Fibroblast of upper back skin (primary cell): ENCODE measurements around the gene PCCA.
A peak's percentile ranks its signal among the peaks of the same experiment; 100 is the strongest.

Experiments used
- DNase-seq: peaks from one replicate; pipeline ENCODE4 v3.0.0-alpha.2; 2013

Gene PCCA

DNA sequence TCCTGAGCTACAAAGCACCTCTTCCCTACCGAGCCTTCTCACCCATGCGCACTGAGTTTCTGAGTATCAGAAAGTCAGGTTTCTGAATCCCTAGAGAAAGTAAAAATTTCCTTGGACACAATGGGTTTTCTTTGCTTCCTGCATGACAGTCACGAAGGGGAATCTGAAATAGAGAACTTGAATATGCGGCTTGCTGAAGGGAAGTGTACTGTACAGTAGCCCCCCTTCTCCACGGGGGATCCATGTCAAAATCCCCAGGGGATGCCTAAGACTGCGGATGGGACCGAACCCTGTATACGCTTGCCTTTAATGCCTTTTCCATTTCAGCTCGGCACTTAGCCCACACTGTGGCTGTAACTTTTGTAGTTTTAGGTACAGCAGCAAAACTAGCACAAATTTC, 391.8 kb downstream of the PCCA start:
- no peak for DNase-seq

DNA sequence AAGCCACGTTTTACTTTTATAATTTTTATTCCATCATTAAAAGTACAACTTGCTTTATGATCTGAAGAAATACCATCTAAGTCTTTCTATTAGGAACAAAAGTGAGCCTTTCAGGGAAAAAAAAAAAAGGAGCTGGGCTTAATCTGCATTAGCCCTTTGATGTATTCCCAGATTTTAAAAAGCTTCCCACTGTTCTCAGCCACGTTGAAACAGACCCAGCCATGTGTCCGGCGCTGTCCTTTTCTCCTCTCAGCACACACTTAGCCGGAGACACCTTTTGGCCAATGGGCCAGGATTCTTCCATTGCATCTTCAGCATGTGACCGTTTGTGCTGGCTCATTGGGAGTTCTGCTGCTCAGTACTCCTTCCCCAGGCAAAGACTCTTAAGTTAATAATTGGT, 394.2 kb downstream of the PCCA start:
- no peak for DNase-seq

DNA sequence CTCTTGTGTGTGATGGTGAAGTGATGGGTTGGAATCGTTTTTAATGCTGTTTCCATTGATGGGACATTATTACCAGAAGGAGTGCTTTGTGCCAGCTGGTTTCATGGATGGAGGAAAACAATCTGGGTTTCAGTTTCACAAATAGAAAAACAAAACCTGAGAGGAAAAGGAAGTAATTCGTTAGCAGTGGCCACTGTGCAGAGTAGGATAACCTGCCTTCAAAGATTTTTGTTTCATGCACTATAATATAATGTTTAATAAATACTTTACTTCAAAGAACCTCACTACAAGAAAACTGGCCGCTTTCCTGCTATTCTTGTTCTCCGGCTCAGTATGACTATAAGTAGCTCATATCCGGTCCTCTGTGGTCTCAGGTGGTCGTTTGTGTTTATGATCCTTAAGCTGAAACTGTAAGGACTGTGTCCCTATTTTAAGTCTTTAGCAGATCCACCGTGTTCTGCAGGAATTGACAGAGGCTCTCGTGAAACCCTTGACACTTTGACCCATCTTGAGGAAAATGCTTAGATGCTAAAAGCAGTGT, 395.0 kb downstream of the PCCA start:
- no peak for DNase-seq

DNA sequence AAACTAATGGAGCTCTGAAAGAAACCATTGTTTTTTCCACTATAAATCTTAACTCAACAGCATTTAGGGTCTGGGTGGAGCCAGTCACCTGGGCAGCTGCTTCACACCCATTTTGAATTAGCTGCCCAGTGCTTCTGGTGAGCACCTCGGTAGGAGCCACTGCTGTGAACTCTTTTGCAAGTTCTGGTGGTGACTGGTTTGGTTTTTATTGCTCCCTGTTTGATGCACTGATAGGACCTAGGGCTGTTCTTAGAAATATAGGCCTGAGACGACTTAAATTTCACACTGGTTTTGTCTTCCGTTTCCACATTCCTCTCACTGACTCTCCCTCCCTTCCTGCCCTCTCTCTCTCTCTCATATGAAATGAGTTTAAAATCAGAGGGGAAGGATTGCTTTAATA, 395.8 kb downstream of the PCCA start:
- no peak for DNase-seq

DNA sequence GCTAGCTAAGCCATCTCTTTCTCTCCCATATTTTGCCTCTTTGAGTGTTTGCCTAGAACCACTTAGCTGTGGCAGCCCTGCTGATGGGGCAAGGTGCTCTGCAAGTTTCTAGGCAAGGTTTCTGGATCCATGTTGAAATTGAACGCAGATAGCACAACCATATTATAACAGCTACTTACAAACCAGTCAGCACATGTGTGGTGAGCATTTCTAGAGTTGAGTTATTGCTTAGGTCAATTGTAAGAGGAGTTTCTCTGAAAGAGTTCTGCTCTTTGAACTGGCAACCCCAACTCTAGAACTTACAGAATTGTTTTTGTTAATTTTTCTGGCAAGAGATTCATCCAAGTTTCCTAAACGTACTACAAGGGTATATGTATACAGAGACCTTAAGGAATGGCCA, 396.4 kb downstream of the PCCA start:
- DNase-seq: no peak

DNA sequence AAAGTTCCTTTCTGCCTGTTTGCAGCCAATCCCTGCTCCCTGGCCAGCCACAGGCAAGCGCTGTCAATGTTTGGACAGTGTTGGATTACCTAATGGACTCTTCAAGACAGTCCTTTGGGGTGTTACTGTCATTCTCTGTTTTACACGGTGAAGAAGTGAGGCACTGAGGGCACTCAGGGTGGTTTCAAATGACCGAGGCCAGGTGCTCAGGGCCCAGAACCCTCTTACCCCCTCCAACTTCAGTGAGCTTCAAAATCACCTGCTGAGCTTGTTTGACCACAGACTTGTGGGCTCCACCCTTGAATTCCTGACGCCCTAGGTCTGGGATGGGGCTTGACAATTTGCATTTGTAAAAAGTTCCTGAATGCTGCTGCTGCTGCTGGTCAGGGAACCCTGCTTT, 401.8 kb downstream of the PCCA start:
- DNase-seq: no peak

DNA sequence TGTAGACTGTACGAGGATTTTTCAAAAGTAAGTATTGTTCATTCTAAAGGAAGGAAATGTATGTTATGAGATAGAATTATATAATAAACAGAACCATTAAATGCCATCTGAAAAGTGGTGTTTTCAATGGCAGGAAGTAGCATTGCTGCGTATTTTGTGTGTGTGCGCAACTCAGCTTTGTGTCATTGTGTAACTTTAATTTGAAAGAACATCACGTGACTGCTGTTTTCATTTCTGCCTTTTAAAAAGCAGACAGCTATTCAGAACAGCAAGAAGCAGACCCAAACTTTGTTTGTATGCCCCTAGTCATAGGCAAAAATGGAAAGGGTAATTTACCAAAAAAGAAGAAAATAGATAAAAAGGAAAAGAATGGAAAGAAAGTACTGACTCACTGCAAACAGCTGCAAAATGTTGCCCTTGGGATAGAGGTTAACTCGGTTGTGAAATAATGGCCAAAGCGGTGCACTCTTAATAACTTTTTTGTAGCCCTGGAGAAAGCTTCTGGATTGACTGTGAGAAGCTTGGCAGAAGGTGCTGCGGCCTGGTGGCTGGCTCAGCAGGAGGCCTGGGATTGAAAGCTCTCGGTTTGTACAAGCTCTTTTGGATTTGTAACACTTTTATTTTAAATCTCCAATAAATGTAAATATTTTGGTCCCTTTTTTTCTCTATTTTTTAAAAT, 402.4 kb downstream of the PCCA start:
- DNase-seq: peak; percentile 74

DNA sequence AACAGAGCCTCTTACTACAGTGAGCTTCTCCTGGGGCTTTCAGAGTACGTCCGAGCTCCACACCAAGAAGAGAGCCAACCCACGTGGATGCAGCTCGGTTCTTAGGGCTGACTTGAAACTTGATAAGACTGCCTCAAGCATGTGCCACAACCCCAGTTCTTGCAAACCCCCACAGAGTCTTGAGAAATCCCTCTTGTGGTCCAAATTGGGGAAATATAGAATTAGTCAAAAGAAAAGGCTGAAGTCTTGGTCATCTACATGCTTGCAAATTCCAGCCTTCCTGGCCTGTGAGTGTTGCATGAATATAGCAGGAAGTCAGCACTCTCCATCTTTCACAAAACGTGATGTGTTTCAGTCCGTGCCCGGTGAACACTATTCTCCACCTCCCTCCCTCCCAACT, 404.5 kb downstream of the PCCA start:
- peak; percentile 19 for DNase-seq

DNA sequence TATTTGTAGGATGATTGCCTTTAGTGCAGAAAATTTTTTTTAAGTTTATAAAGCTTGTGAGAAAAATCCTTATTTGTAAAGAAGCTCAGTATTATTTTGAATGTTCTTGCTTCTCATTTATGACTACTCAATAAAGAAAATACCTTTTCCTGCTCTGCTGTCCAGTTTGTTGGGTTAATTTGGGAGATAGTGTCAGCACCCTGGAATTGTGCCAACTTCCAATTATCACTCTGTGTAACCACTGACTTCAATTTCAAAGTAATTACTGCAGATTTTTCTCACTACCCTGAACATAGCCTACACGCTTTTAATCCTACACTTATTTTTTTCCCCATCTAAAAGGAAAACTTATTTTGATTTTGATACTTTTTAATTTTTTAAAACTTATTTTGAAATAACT, 406.6 kb downstream of the PCCA start:
- no peak for DNase-seq

DNA sequence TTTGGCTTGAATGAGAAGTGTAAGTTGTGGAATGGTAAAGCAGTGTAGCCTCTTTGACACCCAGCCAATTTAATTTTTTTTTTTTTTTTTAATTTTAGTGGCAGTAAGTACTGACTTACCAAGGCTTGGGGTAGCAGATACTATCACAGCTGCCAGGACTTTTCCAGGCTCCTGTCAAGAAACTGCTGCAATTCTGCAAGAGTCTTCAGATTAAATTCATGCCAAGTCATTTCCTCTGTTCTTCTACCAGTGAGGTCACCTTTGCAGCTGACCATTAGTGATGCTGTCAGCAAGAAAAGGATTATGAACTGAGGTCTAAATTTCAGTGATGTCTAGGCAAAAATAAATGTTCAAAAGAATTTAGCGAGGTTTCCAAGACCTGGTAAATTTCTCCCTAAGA, 408.5 kb downstream of the PCCA start:
- DNase-seq: peak; percentile 63

DNA sequence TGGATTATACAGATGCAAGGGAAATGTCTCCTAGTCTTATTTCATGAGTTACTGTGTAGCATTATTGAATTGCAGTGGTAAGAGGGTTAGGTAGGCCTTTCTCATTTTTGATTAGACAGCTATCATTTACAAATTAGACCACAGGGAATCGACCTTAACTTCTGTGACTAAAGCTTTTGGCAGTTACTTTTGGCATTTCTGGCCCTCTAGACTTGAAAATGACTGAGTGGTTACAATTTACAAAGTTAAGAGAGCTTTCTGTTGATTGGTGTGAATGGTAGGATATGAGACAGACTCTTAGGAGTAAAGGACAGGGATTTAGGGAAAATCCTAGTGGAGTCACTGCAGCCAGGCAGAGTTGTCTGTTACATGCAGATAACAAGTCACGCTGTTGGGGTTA, 413.6 kb downstream of the PCCA start:
- DNase-seq: peak; percentile 54

DNA sequence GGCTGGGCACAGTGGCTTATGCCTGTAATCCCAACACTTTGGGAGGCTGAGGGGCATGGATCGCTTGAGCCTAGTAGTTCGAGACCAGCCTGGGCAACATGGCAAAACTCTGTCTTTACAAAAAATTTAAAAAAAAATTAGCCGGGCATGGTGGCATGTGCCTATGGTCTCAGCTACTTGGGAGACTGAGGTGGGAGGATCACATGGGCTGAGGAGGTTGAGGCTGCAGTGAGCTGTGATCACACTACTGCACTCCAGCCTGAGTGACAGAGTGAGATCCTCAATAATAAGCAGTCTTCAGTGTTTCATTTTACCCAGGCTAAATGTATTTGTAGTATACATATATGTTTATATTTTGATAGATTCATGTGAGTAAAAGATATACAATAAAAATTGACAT, 414.7 kb downstream of the PCCA start:
- no peak for DNase-seq

DNA sequence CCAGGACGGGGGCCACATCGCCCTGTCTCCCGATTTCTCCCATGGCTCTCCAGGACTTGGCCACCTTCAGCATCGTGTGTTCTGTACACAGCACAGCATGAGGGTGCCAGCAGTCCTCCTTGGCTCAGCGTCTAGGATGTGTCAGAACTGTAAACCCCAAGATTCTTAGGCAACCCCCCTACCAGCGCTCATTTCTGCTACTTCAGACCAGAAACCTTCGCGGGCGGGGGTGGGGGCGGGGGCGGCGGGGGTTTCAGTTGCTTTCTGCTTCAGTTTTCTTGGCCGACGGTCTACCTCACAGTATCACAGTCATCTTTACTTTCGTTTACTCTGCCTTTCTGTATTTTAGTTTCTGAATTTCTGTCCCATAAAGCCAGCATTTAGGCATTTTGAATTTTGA, 417.3 kb downstream of the PCCA start:
- no peak for DNase-seq

DNA sequence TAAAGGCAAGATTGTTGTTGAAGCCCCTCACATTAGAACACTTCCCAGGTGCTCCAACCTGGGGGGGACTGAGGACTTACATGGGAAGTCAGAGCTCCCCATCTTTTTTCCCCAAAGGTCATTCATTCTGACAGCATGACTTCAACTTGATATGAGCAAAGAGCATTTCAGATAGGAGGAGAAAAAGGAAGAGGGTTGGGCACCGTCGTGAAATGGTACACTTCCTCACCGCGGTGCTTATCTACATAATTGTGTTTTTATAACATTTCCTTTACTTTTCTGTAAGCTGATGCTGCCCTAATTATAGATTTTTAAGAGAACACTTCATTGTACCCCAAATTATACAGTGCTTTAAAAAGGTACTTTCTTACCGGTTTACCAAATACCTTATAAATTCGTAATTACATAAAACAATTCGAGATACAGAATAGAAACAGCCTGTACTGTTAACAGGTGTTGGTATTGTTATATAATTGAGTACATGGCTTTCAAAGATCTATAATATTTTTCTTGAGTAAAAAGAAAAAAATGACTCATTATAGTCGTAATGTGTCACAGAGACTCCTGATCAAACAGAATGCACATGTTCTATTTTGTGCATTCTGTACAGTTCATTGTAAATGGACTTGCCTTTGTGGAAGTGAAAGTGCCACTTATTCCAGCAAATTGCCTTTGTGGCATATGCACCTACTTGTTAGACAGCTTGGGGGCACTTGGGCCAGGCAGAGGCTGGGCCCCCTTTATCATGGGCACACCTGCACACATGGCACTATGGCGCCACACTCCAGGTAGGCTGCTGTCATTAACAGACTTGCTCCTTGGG, 417.9 kb downstream of the PCCA start:
- no peak for DNase-seq

DNA sequence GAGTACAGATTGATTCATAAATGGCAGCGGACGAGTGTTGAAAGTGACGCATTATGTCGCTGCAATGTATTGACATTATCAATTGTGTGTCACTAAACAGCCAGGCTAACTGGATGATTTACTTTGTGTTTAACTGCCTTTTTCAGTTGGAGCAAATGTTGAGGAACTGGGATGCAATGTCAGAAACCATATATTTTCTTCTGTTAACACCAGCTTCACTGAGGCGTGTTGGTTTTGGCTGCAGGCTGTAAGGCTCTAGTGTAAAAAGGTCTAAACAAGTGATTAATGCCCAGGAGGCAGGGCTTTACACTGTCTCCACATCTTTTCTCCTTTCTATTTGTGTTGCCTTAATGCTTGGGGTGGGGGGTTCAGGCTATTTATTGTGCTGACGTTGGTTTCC, 419.6 kb downstream of the PCCA start:
- DNase-seq: no peak

DNA sequence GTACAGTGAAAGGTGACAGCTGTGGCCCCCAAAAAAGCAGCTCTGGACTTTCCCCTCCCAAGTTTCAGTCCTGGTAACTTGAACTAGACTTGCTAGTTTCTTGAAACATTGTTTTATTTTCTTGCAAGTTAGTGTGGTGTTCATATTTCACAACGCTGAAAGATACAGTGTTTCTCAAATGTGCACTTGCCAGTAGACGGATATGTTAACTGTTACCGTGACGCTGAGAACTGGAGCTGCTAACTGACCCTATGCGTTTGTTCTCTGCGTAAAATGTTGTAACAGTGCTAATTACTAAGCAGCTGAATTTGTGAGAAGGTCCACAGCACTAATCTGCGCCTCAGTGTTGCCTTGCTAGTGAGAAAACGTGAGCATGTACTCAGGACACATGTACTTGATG, 420.1 kb downstream of the PCCA start:
- DNase-seq: no peak

DNA sequence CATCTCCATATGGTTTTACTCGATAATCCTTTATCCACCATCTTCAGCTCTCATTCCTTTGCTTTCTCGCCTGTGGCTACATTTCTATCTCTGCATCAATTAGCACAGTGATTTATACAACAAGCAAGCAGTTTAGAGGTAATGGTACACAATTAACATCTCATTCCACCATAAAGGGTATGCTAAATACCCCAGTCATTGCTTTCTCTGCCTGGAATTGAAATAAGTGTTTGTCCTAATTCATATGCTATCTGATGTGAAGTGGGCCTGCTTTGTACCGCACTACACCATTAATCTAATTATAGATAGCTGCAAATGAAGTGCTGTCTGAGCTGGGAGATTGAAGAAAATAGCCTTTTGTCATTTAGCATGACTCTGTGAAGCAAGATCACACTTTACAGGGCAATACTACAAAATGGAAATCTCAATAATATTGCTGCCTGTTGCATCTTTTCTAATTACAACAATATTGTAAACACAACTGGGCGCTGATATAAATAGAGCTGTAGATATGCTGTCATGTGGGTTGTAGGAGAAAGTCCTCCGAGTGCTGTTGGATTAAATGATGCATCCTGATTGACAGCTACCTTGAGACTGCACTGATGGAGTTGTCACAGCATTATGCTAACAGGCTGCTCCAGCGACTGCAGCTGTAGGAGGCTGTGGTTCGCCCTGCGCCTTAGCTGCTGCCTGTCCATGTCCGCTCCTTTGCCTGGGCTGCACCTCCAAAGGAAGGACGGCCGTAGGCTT, 421.5 kb downstream of the PCCA start:
- no peak for DNase-seq

DNA sequence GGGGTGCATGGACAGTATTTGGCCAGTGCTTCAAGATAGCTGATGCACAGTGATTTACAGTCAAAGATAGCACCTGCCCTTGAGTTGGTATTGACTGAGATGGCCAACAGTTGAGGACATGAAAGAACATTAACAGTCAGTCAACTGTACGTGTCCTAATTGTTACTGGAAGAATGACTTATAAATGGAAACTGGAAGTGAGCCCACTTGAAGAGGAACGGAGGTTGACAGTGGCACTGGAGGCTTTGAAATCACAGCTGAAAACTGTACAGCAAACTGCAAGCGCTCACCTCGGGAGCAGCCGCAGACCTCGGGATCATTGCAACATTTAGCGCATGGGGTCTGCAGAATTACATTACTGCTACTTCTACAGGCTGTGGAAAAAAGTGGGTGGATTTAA, 422.6 kb downstream of the PCCA start:
- DNase-seq: no peak

DNA sequence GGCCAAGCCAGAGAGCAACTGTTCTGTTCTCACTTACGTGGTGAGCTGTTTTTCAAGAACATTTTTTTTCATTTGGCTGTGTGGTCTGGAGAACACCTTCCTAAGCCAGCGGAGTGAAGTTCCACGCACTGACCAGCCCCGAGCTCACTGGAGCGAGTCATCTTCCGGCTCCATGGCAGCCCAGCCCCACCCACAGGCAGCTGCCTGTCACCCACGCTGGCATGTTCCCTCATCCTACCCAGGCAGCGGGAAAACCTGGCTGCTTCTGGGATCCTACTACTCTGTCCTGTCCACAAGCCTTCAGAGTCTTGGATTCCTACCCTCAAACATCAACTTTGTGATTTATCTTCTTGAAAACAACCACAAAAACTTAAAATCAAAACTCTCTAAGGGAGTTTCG, 423.5 kb downstream of the PCCA start:
- peak; percentile 18 for DNase-seq

DNA sequence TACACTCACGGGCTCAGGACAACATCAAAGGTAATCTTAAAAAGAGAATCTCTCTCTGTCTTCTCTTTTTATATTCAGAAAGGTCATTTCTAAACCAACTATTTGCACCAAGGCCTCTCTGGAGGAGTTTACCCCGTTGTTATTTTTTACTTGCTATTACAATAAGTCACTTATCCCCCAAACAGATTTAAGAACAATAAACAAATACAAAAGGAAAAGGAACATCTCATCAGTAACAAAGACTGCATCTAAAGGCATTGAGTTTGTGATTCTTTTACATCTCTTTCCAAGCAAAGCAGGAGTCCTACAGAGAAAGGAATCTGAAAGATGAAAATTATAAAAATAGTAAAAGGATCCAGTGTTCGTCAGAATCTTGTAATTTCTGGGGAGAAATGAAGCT, 424.3 kb downstream of the PCCA start:
- no peak for DNase-seq

DNA sequence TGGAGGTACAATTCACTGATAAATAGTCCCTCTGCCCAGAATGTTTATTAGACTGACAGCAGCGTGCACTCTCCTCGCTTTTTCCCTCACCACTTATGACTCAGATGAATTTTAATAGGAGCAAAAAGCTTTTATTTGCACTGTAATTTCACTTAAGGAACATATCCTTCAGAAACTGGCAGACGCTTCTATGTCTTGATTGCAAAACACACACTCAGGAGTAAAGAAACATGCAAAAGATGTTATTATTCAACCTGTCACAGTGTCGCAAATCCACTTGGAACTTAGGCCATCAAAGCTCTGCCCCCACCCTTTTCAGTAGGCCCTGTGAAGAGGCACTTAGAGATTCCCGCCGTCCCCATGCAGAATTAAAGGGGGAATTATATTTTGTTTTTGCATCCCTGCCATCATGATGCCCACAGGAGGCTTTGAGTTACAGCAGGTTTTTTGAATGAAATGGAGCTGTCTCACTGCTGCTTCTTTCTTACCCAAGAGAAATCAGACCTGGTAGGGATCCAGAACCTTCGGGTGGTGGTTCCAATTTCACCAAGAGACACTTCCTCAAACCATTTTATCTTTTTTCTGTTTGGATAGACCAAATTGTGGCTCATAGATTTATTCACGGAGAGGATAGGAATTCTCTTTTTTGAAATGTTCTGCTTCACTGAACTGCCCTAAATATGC, 425.2 kb downstream of the PCCA start:
- DNase-seq: no peak

DNA sequence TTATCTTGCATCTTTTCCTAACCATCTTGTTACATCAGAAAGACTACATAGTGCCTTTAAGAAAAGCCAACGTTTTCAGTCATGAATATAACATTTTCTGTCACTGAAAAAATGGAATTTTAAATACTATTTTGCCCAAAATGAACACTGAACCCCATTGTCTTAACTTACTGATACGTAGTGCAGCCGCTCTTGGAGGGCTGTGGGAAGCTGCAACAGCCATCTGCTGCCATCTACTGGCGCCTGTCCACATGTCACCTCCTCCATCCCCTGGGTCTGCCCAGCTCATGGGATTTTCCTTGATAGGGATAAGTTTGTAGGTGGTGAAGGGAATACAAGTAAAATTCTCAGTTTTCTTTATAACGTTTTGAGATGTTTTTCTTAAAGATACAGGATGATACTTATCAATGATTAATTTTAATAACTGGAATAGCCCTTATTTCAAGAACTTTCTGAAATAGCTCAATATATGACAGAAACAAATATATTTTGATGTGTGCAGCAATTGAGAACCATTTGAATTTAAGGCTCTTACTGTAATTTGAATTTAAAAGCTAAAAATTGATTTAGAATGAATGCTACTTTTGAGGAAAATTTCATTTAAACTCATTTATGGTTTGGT, 426.0 kb downstream of the PCCA start:
- peak; percentile 72 for DNase-seq

DNA sequence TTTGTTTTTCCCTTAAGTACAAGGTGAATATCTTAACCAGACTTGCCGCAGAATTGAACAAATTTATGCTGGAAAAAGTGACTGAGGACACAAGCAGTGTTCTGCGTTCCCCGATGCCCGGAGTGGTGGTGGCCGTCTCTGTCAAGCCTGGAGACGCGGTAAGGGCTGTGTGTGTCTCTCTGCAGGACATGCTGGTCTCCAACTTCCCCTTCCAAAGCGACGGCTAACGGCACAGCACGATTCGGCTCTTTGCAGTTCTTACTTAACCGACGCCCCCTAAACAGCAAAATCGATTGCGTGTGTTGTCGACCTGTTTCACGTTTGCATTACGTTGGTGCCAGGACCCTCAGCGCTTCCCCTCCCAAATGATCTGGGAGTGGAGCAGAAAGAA, 426.5 kb downstream of the PCCA start:
- DNase-seq: no peak
